Measurements from ENCODE around the gene TMEM11. TPM values are rescaled to one million over a fixed set of nuclear protein-coding genes. Genes with fewer than 3 reads are reported as not detected.

TMEM11 gene
- total RNA-seq, 1 donor from 2014 or later: 31.6 TPM

DNA sequence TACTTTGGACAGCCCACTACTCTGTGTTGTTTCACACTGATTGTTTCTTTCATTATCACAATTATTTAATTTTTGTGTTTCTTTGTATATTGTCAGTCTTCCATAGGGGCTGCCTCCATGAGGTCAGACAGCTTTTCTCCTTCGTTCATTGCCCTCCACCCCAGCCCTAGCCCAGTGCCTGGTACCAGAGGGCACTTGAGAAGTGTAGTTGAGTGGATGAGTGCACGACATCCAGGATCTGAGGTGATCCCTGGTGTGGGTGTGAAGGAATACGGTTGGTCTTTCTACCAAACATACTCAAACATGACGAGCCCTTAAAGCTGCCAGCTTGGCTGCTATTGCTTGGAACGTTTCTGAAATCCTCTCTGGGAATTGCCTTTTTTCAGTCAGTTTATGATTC is 49.3 kb downstream of the TMEM11 start:
- no peak overlapping the region for H3K4me2 ChIP-seq (ENCODE audit: low read length)
- H3K4me3 ChIP-seq (ENCODE audit: insufficient read depth, low read depth, low read length): no peak overlapping the region
- no peak overlapping the region for H3K27ac ChIP-seq (ENCODE audit: low read depth, low read length)
- no peaks in the 10 kb centered on the region for H3K27me3 ChIP-seq (ENCODE audit: insufficient read depth, low read length)
- no peak for DNase-seq (ENCODE audit: low read depth)
- no peaks in the 10 kb centered on the region for H3K9me3 ChIP-seq (ENCODE audit: insufficient read depth, low read depth, low read length)
- no peak for TF ChIP-seq EZH2 (IDR thresholded peaks at IDR 0.05; ENCODE audit: insufficient read depth, low read length)
- TF ChIP-seq, protein P1, sequence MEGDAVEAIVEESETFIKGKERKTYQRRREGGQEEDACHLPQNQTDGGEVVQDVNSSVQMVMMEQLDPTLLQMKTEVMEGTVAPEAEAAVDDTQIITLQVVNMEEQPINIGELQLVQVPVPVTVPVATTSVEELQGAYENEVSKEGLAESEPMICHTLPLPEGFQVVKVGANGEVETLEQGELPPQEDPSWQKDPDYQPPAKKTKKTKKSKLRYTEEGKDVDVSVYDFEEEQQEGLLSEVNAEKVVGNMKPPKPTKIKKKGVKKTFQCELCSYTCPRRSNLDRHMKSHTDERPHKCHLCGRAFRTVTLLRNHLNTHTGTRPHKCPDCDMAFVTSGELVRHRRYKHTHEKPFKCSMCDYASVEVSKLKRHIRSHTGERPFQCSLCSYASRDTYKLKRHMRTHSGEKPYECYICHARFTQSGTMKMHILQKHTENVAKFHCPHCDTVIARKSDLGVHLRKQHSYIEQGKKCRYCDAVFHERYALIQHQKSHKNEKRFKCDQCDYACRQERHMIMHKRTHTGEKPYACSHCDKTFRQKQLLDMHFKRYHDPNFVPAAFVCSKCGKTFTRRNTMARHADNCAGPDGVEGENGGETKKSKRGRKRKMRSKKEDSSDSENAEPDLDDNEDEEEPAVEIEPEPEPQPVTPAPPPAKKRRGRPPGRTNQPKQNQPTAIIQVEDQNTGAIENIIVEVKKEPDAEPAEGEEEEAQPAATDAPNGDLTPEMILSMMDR (IDR thresholded peaks at IDR 0.05; ENCODE audit: insufficient read depth, low read depth, low read length): no peak
- Mint-ChIP-seq H3K27ac (ENCODE audit: unreplicated experiment) (no peak overlapping the region), H3K4me1 (ENCODE audit: low read depth, unreplicated experiment) (peaks cover 20% of the 10 kb centered on the region), H3K9me3 (ENCODE audit: unreplicated experiment) (peaks cover 5% of the 10 kb centered on the region), H3K36me3 (ENCODE audit: low read depth, unreplicated experiment) (peaks cover 4% of the 10 kb centered on the region), H3K27me3 (ENCODE audit: low read depth, unreplicated experiment) (no peaks in the 10 kb centered on the region), H3K4me3 (ENCODE audit: unreplicated experiment) (no peak overlapping the region)
- FAIRE-seq: no peak
- no peak overlapping the region for H3K9ac ChIP-seq (ENCODE audit: low read length)
- H3K36me3 ChIP-seq (ENCODE audit: insufficient read depth, low read length): no peaks in the 10 kb centered on the region
- no peak overlapping the region for H2AFZ ChIP-seq (ENCODE audit: low read depth, low read length)
- no peaks in the 10 kb centered on the region for H3K4me1 ChIP-seq (ENCODE audit: insufficient read depth, low read length)
- H3K79me2 ChIP-seq (ENCODE audit: insufficient read depth, low read length): peaks cover 3% of the 10 kb centered on the region
- peaks cover 3% of the 10 kb centered on the region for H4K20me1 ChIP-seq (ENCODE audit: insufficient read depth, low read length)

DNA sequence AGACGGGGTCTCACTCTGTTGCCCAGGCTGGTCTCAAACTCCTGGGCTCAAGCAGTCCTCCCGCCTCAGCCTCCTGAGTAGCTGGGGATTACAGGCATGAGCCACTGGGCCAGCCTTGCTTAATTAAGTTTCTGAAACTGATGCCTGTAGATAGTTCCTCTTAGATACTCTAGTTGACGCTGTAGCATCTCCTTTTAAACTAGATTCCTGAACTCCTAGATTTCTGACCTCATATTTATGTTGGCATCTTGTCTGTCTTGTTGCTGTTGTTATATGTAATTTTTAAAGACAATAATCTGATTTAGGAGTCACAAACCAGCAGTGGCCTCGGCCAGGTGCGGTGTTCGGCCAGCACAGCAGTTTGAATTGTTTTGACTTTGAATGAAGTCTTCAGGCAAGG is 49.7 kb downstream of the TMEM11 start:
- DNase-seq (ENCODE audit: low read depth) (no peak), FAIRE-seq (no peak)
- Histone ChIP-seq H2AFZ (ENCODE audit: low read depth, low read length) (no peak overlapping the region), H3K27me3 (ENCODE audit: insufficient read depth, low read length) (no peaks in the 10 kb centered on the region), H3K4me3 (ENCODE audit: insufficient read depth, low read depth, low read length) (no peak overlapping the region), H4K20me1 (ENCODE audit: insufficient read depth, low read length) (peaks cover 3% of the 10 kb centered on the region), H3K27ac (ENCODE audit: low read depth, low read length) (no peak overlapping the region), H3K4me2 (ENCODE audit: low read length) (no peak overlapping the region), H3K36me3 (ENCODE audit: insufficient read depth, low read length) (no peaks in the 10 kb centered on the region), H3K9ac (ENCODE audit: low read length) (no peak overlapping the region), H3K79me2 (ENCODE audit: insufficient read depth, low read length) (no peaks in the 10 kb centered on the region), H3K9me3 (ENCODE audit: insufficient read depth, low read depth, low read length) (no peaks in the 10 kb centered on the region), H3K4me1 (ENCODE audit: insufficient read depth, low read length) (no peaks in the 10 kb centered on the region)
- Mint-ChIP-seq H3K27me3 (ENCODE audit: low read depth, unreplicated experiment) (no peaks in the 10 kb centered on the region), H3K36me3 (ENCODE audit: low read depth, unreplicated experiment) (peaks cover 4% of the 10 kb centered on the region), H3K9me3 (ENCODE audit: unreplicated experiment) (peaks cover 5% of the 10 kb centered on the region), H3K4me3 (ENCODE audit: unreplicated experiment) (no peak overlapping the region), H3K4me1 (ENCODE audit: low read depth, unreplicated experiment) (peaks cover 20% of the 10 kb centered on the region), H3K27ac (ENCODE audit: unreplicated experiment) (no peak overlapping the region)
- TF ChIP-seq, protein P1 (IDR thresholded peaks at IDR 0.05; ENCODE audit: insufficient read depth, low read depth, low read length): no peak
- TF ChIP-seq EZH2 (IDR thresholded peaks at IDR 0.05; ENCODE audit: insufficient read depth, low read length): no peak

DNA sequence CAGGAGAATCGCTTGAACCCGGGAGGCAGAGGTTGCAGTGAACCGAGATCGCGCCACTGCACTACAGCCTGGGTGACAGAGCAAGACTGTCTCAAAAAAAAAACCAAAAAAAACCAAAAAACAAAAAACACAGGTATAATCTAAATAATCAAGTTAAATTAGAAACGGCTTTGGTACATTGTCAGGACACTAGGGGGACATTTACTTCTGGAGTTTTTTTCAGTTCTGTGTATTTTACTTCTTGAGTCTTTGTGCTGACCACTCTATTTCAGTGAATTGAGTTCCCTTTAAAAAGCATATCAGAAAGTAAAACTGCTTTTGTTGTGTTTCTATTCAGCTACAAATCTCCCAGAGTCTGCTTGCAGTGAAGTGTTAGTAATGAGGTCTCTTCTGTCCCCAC is 50.9 kb downstream of the TMEM11 start:
- DNase-seq (ENCODE audit: low read depth): no peak
- H3K4me2 ChIP-seq (ENCODE audit: low read length): no peak overlapping the region

More for the DNA sequence above, 50.9 kb downstream of the TMEM11 start:
- H3K27ac ChIP-seq (ENCODE audit: low read depth, low read length): no peak overlapping the region
- H4K20me1 ChIP-seq (ENCODE audit: insufficient read depth, low read length): peaks cover 3% of the 10 kb centered on the region
- H3K36me3 Mint-ChIP-seq (ENCODE audit: low read depth, unreplicated experiment): no peaks in the 10 kb centered on the region
- no peaks in the 10 kb centered on the region for H3K9me3 ChIP-seq (ENCODE audit: insufficient read depth, low read depth, low read length)
- H3K4me1 Mint-ChIP-seq (ENCODE audit: low read depth, unreplicated experiment): peaks cover 20% of the 10 kb centered on the region
- peaks cover 2% of the 10 kb centered on the region for H3K9me3 Mint-ChIP-seq (ENCODE audit: unreplicated experiment)
- H3K27me3 Mint-ChIP-seq (ENCODE audit: low read depth, unreplicated experiment): no peaks in the 10 kb centered on the region
- H3K27me3 ChIP-seq (ENCODE audit: insufficient read depth, low read length): no peaks in the 10 kb centered on the region
- H3K4me1 ChIP-seq (ENCODE audit: insufficient read depth, low read length): no peaks in the 10 kb centered on the region
- H3K36me3 ChIP-seq (ENCODE audit: insufficient read depth, low read length): no peaks in the 10 kb centered on the region
- H3K4me3 Mint-ChIP-seq (ENCODE audit: unreplicated experiment): no peak overlapping the region
- TF ChIP-seq, protein P1 (IDR thresholded peaks at IDR 0.05; ENCODE audit: insufficient read depth, low read depth, low read length): no peak
- no peak for TF ChIP-seq EZH2 (IDR thresholded peaks at IDR 0.05; ENCODE audit: insufficient read depth, low read length)
- H3K27ac Mint-ChIP-seq (ENCODE audit: unreplicated experiment): no peak overlapping the region
- no peak for FAIRE-seq
- no peaks in the 10 kb centered on the region for H3K79me2 ChIP-seq (ENCODE audit: insufficient read depth, low read length)
- H3K9ac ChIP-seq (ENCODE audit: low read length): no peak overlapping the region
- H3K4me3 ChIP-seq (ENCODE audit: insufficient read depth, low read depth, low read length): no peak overlapping the region
- no peak overlapping the region for H2AFZ ChIP-seq (ENCODE audit: low read depth, low read length)
